ENCODE data around the gene KRT20. TPM values are rescaled to one million over a fixed set of nuclear protein-coding genes. Genes with fewer than 3 reads are reported as not detected.

KRT20 gene
- total RNA-seq, 1 experiment from 2014 or later = not detected

DNA sequence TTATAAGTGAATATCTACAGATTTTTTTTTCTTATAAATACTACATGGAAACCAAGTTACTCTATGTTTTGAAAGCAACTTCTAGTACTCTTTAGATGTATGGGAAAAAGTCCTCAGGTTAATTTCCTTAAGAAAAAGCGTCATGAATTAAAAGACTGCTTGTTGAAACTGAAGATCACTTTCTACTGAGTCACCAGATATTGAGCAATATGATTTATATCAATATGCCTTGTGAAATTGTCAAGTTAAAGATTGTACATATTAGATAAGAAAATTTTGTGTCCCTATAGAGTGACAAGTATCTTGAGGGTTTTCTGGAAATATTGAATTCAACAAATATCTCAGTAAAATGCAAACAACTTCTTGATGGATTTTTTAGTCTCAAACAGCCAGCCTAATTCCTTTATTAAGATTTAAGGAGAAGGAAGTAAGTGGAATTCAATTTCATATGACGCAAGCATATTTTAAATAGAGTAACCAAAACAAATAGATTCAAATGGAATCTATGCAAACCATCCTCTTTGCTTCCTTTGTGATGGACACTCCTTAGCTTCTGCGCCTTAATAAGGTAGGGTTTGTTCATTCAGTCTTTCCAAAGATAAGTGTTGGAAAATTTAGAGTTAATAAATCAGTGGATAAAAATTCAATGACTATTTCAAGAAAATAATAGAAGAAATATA, 34.6 kb downstream of the KRT20 start:
- H3K27ac ChIP-seq (ENCODE audit: insufficient read length, low read depth, low read length) = no peak overlapping the region
- H3K23ac ChIP-seq (ENCODE audit: insufficient read length, low read depth, low read length) = no peak overlapping the region
- no peak overlapping the region for H2BK20ac ChIP-seq (ENCODE audit: low read depth, low read length, poor library complexity, severe bottlenecking)
- no peak overlapping the region for H3K4me2 ChIP-seq (ENCODE audit: insufficient read depth, insufficient read length, low read length)
- no peak overlapping the region for H2BK120ac ChIP-seq (ENCODE audit: low read depth, low read length, poor library complexity, severe bottlenecking)
- H3K79me1 ChIP-seq (ENCODE audit: insufficient read depth, low read depth, low read length, poor library complexity, severe bottlenecking) = no peaks in the 10 kb centered on the region
- WGBS (ENCODE audit: extremely low coverage, insufficient read length, low lambda C conversion rate) = no CpG with 5 or more reads among the region's 3 CpGs
- H3K4me3 Mint-ChIP-seq = no peak overlapping the region
- no peak overlapping the region for H3K14ac ChIP-seq (ENCODE audit: insufficient read depth, low read length)
- no peak overlapping the region for H2BK5ac ChIP-seq (ENCODE audit: insufficient read length, low read length)
- no peaks in the 10 kb centered on the region for H3K9me3 ChIP-seq (ENCODE audit: control insufficient read depth, low read depth, low read length)
- no peak overlapping the region for H3T11ph ChIP-seq (ENCODE audit: low read length)
- no peak for DNase-seq
- no peaks in the 10 kb centered on the region; the same call in 1 of the 2 replicates for H3K4me1 ChIP-seq (ENCODE audit: insufficient read depth, low read length)
- H3K27me3 ChIP-seq (ENCODE audit: insufficient read depth, low read length) = no peaks in the 10 kb centered on the region
- H3K18ac ChIP-seq (ENCODE audit: insufficient read length, low read depth, low read length) = no peak overlapping the region
- H3K36me3 Mint-ChIP-seq (ENCODE audit: insufficient read depth in 1 of 3, low read depth in 3 of 3) = no peaks in the 10 kb centered on the region
- peaks cover 16 to 18% of the 10 kb centered on the region in 2 experiments for H3K4me1 Mint-ChIP-seq
- H3K23me2 ChIP-seq (ENCODE audit: insufficient read length, low read depth, low read length, poor library complexity, severe bottlenecking) = no peaks in the 10 kb centered on the region
- H2AFZ ChIP-seq (ENCODE audit: low read length) = no peak overlapping the region
- no peak overlapping the region for H3K27ac Mint-ChIP-seq
- H2AK5ac ChIP-seq (ENCODE audit: insufficient read length, low read length) = no peak overlapping the region
- H4K91ac ChIP-seq (ENCODE audit: insufficient read length, low read depth, low read length) = no peak overlapping the region
- H3K9ac ChIP-seq (ENCODE audit: extremely low read depth, insufficient read length, low read length) = no peak overlapping the region
- no peaks in the 10 kb centered on the region for H3K9me3 Mint-ChIP-seq
- H3K27me3 Mint-ChIP-seq (ENCODE audit: low read depth) = peaks cover 27% of the 10 kb centered on the region
- H3K56ac ChIP-seq (ENCODE audit: insufficient read length, low read depth, low read length) = no peak overlapping the region
- no peak overlapping the region for H2BK15ac ChIP-seq (ENCODE audit: low read depth, low read length)
- H4K20me1 ChIP-seq (ENCODE audit: control insufficient read depth, insufficient read depth, insufficient read length) = no peaks in the 10 kb centered on the region
- H2BK12ac ChIP-seq (ENCODE audit: insufficient read length, low read depth, low read length) = no peak overlapping the region
- H3K4ac ChIP-seq (ENCODE audit: low read depth, low read length) = no peak overlapping the region
- no peaks in the 10 kb centered on the region for H3K79me2 ChIP-seq (ENCODE audit: insufficient read depth, low read length)
- no peak overlapping the region for H4K5ac ChIP-seq (ENCODE audit: insufficient read length, low read depth, low read length)
- TF ChIP-seq, protein P1, sequence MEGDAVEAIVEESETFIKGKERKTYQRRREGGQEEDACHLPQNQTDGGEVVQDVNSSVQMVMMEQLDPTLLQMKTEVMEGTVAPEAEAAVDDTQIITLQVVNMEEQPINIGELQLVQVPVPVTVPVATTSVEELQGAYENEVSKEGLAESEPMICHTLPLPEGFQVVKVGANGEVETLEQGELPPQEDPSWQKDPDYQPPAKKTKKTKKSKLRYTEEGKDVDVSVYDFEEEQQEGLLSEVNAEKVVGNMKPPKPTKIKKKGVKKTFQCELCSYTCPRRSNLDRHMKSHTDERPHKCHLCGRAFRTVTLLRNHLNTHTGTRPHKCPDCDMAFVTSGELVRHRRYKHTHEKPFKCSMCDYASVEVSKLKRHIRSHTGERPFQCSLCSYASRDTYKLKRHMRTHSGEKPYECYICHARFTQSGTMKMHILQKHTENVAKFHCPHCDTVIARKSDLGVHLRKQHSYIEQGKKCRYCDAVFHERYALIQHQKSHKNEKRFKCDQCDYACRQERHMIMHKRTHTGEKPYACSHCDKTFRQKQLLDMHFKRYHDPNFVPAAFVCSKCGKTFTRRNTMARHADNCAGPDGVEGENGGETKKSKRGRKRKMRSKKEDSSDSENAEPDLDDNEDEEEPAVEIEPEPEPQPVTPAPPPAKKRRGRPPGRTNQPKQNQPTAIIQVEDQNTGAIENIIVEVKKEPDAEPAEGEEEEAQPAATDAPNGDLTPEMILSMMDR (conservative IDR thresholded peaks at IDR 0.05) = no peak
- no peak overlapping the region for H4K8ac ChIP-seq (replicated peaks; ENCODE audit: insufficient read length, low read depth, low read length)

Data from H9 (cell line).